Neural crest cell (in vitro differentiated cells): ENCODE results near the gene ZMYND15. TPM values are rescaled to one million over a fixed set of nuclear protein-coding genes. Genes with fewer than 3 reads are reported as not detected.

Experiments
- DNase-seq: peaks from one replicate; pipeline ENCODE4 v3.0.0; 2021; ENCODE audit warnings: low read depth, mixed read lengths, low spot score
- H3K27ac Mint-ChIP-seq: one replicate; pipeline ENCODE4 v1.8.0; 2021; ENCODE audit warnings: mild to moderate bottlenecking, mixed read lengths; ENCODE audit not compliant: unreplicated experiment
- H3K27me3 Mint-ChIP-seq: 2 replicates; pipeline ENCODE4 v1.8.0; 2021; ENCODE audit warnings: low read depth, mild to moderate bottlenecking, mixed read lengths
- H3K36me3 Mint-ChIP-seq: 2 replicates; pipeline ENCODE4 v1.8.0; 2021; ENCODE audit warnings: low read depth, mild to moderate bottlenecking, mixed read lengths
- H3K4me1 Mint-ChIP-seq: 2 replicates; pipeline ENCODE4 v1.8.0; 2021; ENCODE audit warnings: mixed read lengths
- H3K4me3 Mint-ChIP-seq: one replicate; pipeline ENCODE4 v1.8.0; 2021; ENCODE audit warnings: mild to moderate bottlenecking, mixed read lengths
- H3K9me3 Mint-ChIP-seq: 2 replicates; pipeline ENCODE4 v1.8.0; 2021; ENCODE audit warnings: mixed read lengths
- total RNA-seq: library from RNA; stranded (reverse); gene quantifications from 2 replicates; pipeline ENCODE4 v1.2.1, GENCODE V29; 2021
- TF ChIP-seq, protein P1 (sequence below): fragments of 200-600 bp; sonication (generic); conservative IDR thresholded peaks from 2 replicates; pipeline ENCODE4 v1.5.0; 2021; ENCODE audit warnings: antibody characterized with exemption, mild to moderate bottlenecking

The ZMYND15 gene
- total RNA-seq, 1 donor from 2014 or later, result not detected

DNA sequence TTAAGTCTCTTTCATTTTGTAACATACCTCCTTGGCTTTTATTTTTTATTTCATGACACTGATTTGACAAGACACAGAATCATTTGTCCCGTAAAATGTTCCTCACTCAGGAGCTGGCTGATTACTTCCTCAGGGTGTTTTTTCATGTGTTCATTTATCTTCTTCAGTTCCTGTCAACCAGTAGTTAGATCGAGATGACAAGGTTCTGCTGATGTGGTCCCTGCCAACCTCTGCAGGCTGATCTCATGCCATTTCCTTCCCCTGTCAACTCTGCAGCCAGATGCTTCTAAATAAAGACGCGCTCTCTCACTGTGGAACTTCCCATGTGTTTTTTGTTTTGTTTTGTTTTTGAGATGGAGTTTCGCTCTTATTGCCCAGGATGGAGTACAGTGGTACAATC, 8.2 kb downstream of the ZMYND15 start:
- TF ChIP-seq, protein P1, sequence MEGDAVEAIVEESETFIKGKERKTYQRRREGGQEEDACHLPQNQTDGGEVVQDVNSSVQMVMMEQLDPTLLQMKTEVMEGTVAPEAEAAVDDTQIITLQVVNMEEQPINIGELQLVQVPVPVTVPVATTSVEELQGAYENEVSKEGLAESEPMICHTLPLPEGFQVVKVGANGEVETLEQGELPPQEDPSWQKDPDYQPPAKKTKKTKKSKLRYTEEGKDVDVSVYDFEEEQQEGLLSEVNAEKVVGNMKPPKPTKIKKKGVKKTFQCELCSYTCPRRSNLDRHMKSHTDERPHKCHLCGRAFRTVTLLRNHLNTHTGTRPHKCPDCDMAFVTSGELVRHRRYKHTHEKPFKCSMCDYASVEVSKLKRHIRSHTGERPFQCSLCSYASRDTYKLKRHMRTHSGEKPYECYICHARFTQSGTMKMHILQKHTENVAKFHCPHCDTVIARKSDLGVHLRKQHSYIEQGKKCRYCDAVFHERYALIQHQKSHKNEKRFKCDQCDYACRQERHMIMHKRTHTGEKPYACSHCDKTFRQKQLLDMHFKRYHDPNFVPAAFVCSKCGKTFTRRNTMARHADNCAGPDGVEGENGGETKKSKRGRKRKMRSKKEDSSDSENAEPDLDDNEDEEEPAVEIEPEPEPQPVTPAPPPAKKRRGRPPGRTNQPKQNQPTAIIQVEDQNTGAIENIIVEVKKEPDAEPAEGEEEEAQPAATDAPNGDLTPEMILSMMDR, result no peak
- Mint-ChIP-seq H3K4me1 (peaks cover 8% of the 10 kb centered on the region), H3K4me3 (no peak overlapping the region), H3K36me3 (no peaks in the 10 kb centered on the region), H3K27me3 (peaks cover 92% of the 10 kb centered on the region), H3K27ac (no peak overlapping the region), H3K9me3 (no peaks in the 10 kb centered on the region)
- DNase-seq, result no peak

DNA sequence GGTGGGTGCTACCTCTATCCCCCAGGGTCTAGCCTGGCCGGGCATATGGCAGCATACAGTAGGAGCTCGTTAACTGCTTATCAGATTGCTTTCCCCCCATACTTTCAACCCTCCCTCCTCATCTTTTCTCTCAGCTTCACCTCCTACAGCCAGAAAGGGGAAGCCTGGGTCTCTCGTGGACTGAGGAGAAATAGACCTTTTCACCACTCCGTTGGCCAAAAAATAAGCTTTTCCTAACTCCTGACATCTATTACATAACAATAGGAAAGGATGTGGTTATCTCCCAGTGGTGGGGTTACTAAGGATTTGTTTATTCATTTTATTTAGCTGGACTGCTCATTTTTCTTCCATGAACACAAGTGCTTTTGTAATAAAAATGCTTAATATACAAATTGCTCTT, 9.1 kb downstream of the ZMYND15 start:
- TF ChIP-seq, protein P1, result no peak
- H3K4me3 Mint-ChIP-seq, result no peak overlapping the region
- H3K9me3 Mint-ChIP-seq, result no peaks in the 10 kb centered on the region
- DNase-seq, result no peak
- peaks cover 8% of the 10 kb centered on the region for H3K4me1 Mint-ChIP-seq
- no peak overlapping the region for H3K27ac Mint-ChIP-seq
- H3K27me3 Mint-ChIP-seq, result peaks cover 88% of the 10 kb centered on the region
- no peaks in the 10 kb centered on the region for H3K36me3 Mint-ChIP-seq

DNA sequence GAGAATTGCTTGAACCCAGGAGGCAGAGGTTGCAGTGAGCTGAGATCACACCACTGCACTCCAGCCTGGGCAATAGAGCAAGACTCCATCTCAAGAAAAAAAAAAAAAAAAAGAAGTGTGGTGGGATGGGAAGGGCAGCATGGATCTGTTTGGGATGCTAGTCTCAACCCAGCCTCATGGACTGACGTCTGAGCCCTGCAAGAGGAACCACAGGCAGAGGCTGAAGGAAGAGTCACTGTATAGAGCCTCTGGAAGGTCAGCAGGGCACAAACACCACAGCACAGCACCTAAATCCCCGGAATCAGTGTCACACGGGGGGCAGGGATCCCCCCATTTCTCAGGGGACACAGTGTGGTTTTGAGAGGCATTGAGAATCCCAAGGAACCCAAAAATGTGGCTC, 11.0 kb downstream of the ZMYND15 start:
- peaks cover 3% of the 10 kb centered on the region for H3K4me1 Mint-ChIP-seq
- no peak overlapping the region for H3K27ac Mint-ChIP-seq
- H3K9me3 Mint-ChIP-seq, result no peaks in the 10 kb centered on the region
- H3K4me3 Mint-ChIP-seq, result no peak overlapping the region
- peaks cover 86% of the 10 kb centered on the region for H3K27me3 Mint-ChIP-seq
- H3K36me3 Mint-ChIP-seq, result no peaks in the 10 kb centered on the region
- DNase-seq, result no peak
- TF ChIP-seq, protein P1, result no peak

DNA sequence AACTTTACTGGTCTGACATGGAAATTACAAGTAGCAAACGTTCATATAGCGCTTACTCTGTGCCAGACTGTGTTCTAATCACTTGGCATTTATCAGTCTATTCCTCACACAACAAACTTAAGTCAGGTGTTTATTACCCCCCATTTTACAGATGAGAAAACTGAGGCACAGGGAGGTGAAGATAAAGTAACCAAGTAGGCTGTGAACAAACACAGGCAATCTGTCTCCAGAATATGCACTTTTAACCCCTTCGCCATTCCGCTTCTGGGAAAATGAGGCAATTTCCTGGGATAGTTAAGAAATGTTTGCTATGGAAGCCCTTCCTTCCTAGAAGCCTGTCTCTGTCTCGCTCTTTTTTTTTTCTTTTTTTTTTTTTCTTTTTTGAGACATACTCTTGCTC, 12.3 kb downstream of the ZMYND15 start:
- H3K27ac Mint-ChIP-seq, result no peak overlapping the region
- TF ChIP-seq, protein P1, result no peak
- no peaks in the 10 kb centered on the region for H3K9me3 Mint-ChIP-seq
- no peak for DNase-seq
- H3K4me1 Mint-ChIP-seq, result no peaks in the 10 kb centered on the region
- peaks cover 83% of the 10 kb centered on the region for H3K27me3 Mint-ChIP-seq
- H3K4me3 Mint-ChIP-seq, result no peak overlapping the region
- H3K36me3 Mint-ChIP-seq, result no peaks in the 10 kb centered on the region

DNA sequence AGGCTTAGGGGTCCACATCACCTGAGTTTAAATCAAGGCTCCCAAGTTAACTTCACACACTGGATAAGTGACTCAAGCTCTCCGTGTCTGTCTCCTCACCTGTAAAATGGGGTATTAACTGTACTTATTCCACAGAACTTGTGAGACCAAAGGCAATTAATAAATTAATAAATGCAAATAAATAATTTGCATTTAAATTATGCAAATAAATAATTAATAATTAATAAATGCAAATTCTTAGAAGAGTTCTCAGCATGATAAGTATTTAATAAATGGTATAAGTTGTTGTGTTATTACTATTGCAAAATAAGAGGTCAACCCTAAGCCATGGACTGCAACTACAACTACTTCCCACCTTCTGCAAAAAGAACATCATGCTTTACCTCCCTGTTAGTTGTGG, 13.8 kb downstream of the ZMYND15 start:
- no peaks in the 10 kb centered on the region for H3K36me3 Mint-ChIP-seq
- H3K27ac Mint-ChIP-seq, result no peak overlapping the region
- H3K4me3 Mint-ChIP-seq, result no peak overlapping the region
- H3K4me1 Mint-ChIP-seq, result no peaks in the 10 kb centered on the region
- H3K9me3 Mint-ChIP-seq, result no peaks in the 10 kb centered on the region
- TF ChIP-seq, protein P1, result no peak
- peaks cover 83% of the 10 kb centered on the region for H3K27me3 Mint-ChIP-seq
- no peak for DNase-seq

DNA sequence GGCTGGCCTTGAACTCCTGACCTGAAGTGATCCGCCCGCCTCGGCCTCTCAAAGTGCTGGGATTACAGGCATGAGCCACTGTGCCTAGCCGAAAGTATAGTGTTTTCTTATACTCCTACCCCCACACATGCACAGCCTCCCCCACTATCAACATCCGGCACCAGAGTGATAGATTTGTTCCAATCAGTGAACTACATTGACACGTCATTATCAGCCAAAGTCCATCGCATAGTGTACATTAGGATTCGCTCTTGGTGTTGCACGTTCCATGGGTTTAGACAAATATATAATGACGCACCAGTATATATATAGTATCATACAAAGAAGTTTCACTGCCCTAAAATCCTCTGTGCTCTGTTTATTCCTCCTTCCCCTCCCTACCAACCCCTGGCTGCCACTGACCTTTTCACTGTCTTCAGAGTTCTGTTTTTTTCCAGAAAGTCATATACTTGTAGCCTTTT, 20.2 kb downstream of the ZMYND15 start:
- no peak overlapping the region for H3K27ac Mint-ChIP-seq
- no peaks in the 10 kb centered on the region for H3K9me3 Mint-ChIP-seq
- no peaks in the 10 kb centered on the region for H3K4me1 Mint-ChIP-seq
- DNase-seq, result no peak
- H3K36me3 Mint-ChIP-seq, result no peaks in the 10 kb centered on the region
- TF ChIP-seq, protein P1, result no peak
- H3K27me3 Mint-ChIP-seq, result peaks cover 46% of the 10 kb centered on the region
- no peak overlapping the region for H3K4me3 Mint-ChIP-seq
